ENCODE results near the gene IGFN1.

DNA sequence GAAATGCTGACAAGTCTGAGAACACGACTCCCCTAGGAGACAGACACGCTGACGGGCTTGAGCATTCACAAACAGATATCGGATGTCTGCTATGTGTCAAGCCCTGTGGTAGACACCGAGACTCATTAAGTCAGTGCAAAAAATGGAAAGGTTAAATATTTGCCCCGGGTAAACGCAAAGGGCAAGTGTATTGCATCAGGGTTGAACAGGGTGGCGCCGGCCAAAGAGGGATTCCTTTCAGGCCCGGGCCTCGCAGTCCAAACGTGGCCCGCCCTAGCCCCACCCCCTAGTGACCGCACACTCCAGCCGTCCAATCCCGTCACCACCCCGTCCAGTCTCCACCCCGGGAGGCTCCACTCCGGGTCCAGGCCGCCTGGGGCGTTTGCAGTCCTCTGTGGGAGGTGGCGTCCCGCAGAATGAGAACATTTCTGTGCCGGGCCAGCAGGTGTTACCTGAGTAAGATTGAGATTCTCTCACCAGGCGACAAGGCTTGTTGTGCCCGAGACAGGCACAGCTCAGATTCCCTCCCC, 20.0 kb upstream of the IGFN1 start:
- no peak for TF ChIP-seq CTCF (IDR thresholded peaks at IDR 0.05; ENCODE audit: low read depth, low read length)
- TF ChIP-seq POLR2A (IDR thresholded peaks at IDR 0.05; ENCODE audit: extremely low read depth, insufficient read length): no peak
- TF ChIP-seq, protein P1, sequence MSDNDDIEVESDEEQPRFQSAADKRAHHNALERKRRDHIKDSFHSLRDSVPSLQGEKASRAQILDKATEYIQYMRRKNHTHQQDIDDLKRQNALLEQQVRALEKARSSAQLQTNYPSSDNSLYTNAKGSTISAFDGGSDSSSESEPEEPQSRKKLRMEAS (IDR thresholded peaks at IDR 0.05; ENCODE audit: low read depth, low read length): no peak

Data from NB4 (cell line).